ENCODE data around the gene EYA2.

EYA2 gene

GRCh38 chr20:46984405-46984804 lies 89.8 kb downstream of the EYA2 start:
- no peak for DNase-seq

GRCh38 chr20:46985250-46985649 lies 90.6 kb downstream of the EYA2 start:
- no peak for DNase-seq

- DNase-seq, result no peak
Measured at GRCh38 chr20:46985671-46986070, 91.0 kb downstream of the EYA2 start.

GRCh38 chr20:46987001-46987400 lies 92.4 kb downstream of the EYA2 start:
- DNase-seq, result no peak

- peak; percentile 7 to 19 for DNase-seq
Measured at GRCh38 chr20:46990017-46990595, 95.5 kb downstream of the EYA2 start.

- DNase-seq, result no peak
Measured at GRCh38 chr20:46990596-46991104, 96.0 kb downstream of the EYA2 start.

- no peak for DNase-seq
Measured at GRCh38 chr20:46991168-46991567, 96.5 kb downstream of the EYA2 start.

DNA sequence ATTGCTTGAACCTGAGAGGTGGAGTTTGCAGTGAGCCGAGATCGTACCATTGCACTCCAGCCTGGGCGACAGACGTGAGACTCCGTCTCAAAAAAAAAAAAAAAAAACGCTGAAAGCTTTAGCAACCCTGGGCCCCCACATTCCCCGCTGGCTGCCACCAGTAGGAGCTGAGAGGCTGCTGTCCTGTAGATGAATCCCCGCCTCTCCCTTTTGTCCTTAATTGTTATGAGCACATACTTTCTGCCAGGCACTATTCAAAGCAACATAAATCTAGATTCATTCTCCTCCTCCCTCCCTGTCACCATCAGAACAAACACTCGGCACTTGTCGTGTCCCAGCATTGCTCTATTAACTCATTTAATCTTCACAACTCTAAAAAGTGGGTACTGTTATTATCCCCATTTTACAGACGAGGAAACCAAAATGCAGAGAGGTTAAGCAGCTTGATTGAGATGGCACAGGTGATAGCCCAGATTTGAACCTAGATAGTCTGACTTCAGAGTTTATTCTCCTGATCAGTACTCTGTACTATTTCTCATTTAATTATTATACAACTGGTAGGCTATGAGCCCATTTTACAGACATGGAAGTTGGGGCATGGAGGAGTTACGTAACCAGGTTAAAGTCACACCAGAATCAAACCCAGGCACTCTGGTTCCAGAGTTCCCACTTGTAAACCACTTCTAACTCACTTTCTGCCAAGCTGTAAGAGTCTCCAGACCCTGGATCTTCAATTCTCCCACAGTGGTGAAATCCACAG lies 97.4 kb downstream of the EYA2 start:
- DNase-seq, result no peak

DNA sequence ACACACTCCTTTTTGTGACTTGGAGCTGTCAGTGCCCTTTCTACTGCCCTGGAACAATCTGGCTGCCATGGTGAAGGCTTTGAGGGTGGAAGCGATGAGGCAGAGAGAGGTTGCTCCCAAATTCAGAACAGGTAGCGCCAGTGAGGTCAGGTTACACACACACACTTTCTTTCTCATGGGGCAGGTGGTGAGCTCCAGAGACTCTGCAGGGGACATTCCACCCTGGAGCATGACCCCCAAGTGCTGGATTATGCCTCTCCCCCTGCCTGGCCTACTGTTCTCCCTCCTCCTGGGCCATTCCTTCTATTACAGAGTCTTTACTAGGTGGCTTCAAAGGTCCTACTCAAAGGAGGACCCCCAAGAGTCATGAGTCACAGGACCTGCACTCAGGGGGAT lies 98.0 kb downstream of the EYA2 start:
- no peak for DNase-seq

DNA sequence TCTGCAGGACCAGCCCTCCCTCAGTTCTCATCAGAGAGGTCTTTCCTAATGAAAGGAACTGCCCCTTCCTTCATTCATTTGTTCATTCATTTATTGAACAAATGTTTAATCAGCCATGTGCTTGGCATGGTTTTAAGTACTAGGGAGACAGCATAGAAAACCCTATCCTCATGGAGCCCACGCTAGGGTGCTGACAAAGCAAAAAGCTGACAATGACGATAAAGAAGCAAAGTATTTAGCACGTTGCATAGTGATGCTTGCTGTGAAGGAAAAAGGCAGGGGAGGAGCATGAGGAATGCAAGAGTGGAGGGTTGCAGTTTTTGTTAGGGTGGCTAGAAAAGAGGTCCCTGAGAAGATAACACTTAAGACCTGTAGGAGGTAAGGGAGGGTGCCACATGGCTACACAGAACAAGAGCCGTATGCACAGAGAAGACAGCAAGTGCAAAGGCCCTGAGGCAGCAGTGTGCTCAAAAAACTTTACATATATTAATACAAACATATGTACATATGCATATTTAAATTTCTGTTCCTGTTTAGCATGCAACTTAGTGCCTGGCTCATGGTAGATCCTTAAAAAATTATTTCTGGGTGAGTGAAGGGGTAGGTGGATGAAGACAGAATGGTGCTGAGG lies 98.9 kb downstream of the EYA2 start:
- no peak for DNase-seq

DNA sequence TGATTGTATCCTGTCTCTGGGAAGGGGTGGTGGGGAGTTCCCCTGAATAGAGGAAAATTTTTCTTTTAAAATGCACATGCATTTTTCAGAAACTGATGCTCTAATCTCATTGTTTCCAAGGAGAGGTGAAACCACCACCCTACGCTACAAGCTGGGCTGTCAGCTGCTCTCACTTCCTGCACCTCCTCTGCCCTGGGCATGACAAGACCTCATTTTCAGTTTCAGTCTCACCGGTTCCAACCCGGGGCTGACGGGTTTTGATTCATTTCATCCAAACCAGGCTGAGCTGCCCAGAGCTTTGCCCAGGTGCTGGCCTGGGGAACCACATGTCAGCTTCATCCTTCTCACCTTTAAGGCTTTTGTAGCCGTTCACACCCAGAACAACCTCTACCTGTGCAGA lies 99.7 kb downstream of the EYA2 start:
- peak in 1 of 2 donors; percentile 19 for DNase-seq

DNA sequence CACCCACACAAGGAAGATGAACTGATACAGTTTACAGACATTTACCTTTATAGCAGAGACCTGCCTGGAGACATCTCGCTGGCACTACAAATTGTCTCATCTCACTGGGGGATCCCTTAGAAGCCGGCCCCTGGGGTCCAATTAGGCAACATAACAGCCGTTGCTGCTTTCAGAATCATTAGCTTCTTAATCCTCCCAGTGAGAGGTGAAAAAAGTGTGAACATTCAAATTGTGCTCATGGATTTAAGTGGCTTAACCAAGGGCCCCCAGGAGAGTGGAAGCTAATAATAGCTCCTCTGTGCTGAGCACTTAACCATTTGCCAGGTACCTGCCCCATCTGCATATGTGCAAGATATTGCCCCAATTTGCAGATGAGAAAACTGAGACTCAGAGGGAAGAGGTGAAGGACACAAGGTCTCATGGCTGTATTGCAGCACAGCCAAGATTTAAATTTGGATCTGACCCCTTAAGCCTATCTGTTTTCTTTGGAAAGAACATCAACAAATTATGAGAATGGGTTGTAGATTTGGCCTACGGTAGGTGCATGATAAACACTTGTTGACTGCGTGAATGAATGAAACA lies 101.0 kb downstream of the EYA2 start:
- no peak for DNase-seq

DNA sequence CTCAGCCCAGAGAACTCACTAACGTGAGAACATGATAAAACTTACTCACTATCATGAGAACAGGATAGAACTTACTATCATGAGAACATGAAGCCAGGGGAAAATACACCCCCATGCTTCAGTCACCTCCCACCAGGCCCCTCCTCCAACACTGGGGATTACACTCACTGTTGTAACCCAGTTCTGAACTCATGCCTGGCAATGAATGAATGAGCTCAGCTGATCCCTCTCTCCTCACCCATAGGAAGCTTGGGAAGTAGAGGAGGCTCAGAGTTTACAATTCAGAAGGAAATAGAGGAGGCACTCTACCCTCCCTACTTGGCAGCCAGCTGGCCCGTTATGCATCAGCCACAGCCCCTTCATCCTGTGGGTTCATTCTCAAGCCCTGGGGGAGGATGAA lies 102.5 kb downstream of the EYA2 start:
- DNase-seq, result peak in 1 of 2 donors; percentile 30

DNA sequence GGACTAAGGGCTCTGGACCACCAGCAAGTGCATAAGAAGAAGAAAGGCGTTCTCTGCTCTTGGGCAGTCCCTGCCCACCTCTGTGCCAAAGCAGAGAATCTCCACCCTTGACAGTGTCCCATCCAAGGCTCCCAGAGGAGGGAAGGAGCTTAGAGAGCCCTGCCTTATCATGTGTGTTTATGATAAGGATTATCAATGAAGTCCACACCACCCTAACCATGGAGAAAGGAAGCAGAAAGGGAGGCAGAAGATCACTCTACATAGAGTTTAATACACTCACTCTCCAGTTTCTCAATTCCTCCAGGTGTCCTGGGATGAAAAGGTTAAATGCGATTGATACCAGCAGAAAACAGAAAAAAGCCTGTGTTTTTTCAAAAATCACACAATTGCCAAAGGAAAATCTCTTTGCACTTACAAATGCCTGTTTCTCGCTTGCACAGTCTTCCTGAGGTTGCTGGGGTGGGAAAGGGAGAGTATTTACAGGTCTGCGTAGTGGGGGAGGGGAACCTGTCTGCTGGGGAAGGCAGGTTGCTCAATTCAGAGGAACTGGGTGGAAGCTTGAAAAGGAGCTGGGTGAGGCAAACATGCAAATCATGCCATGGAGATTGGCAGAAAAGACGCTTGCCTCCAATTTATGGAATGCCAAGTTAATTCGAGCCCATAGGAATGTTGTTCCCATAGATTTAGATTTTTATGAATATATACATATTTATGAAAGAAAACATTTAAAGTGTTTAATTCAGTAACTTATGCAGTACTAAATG lies 104.0 kb downstream of the EYA2 start:
- DNase-seq, result peak; percentile 9 to 10

- DNase-seq, result no peak
Measured at GRCh38 chr20:46999801-47000465, 105.3 kb downstream of the EYA2 start.

DNA sequence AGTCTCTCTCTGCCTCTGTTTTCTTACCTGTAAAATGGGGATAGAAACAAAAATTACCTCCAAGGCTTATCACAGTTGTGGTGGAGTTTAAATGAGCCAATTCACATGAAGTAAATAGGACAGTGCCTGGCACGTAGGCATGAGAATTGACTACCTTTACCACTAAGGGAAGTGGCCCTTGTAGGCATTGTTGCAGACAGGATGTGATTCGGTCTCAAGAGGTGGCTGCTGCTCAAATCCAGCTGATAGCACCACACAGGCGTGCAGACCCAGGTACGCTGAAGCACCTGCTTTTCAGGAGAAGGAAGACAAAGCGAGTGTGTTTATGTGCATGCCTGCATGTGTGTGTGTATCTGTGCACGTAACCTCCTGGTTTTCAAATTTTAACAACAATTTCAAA lies 108.6 kb downstream of the EYA2 start:
- no peak for DNase-seq

DNA sequence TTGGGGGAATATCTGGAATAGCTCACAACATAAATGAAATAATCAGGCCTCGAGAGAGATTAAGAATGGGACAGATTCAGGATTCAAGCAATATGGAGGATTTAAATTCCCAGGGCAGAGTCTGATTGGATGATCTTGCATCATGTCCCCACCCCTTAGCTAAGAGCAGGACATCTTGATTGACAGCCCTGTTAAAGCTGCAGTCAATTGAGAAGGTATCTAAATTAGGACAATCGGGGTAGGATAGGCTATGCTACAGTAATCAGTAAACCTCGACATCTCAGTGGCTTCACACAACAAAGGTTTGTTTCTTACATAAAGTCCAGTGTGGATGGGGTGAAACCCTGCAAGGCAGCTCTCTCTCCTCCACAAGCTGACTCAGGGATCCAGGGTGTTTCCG lies 109.5 kb downstream of the EYA2 start:
- DNase-seq, result no peak

DNA sequence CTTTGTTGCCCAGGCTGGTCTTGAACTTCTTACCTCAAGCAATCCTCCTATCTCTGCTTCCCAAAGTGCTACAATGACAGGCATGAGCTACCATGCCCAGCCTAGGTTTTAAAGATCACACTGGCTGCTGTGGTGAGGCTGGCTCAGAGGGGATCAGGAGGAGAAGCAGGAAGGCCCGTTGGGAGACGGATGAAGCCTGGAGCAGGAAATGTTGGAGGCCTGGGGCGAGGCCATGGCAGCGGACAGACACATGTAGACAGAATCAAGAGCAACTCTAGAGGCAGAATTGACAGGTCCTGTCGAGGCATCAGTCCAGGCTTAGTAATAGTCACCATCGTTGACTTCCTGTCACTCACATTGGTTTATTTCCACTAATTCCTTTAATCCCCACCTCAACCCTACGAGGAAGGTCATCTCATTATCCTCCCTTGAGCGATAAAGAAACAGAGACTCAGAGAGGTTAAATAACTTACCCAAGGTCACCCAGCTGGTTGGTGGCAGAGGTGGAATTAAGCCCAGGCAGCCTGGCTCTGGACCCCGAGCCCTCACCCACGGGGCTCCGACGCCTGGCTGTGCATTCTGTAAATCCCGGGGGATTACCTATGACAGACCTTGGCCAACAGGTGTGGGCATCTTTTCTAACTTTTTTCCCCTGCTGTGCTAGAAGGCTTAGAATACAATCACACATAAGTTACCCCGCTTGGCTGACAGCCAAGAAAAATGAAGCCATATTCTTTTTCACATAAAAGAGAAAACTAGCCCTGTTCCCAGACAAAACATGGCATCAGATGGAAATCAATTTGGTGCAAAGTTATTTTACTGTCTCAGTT lies 113.4 kb downstream of the EYA2 start:
- no peak for DNase-seq

DNA sequence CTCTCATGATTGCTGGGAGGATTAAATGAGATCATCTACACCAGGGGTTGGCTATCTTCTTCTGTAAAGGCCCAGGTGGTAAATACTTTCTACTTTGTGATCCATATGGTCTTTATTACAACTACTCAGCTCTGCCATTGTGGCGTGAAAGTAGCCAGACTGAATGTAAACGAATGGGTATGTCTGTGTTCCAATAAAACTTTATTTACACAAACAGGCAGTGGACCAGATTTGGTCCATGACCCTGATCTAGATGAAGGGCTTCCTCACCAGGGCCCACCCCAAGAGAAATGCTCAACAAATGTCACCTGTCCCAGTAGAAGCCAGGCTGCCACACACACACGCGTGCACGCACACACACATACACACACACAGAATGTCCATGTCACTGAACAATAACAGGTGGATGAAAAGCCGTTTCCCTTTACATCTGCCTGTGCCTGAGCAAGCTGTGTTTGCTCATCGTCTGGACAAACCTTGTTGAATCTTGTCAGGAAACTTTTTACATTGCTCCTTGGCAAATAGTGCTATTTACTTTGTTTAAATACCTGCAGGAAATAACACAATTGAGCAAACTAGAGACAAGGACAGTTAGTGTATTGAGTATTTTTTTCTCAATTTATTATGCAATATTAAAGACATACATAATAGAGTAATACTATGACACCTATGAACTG lies 114.3 kb downstream of the EYA2 start:
- DNase-seq, result no peak

- DNase-seq, result no peak
Measured at GRCh38 chr20:47009784-47010183, 115.1 kb downstream of the EYA2 start.

DNA sequence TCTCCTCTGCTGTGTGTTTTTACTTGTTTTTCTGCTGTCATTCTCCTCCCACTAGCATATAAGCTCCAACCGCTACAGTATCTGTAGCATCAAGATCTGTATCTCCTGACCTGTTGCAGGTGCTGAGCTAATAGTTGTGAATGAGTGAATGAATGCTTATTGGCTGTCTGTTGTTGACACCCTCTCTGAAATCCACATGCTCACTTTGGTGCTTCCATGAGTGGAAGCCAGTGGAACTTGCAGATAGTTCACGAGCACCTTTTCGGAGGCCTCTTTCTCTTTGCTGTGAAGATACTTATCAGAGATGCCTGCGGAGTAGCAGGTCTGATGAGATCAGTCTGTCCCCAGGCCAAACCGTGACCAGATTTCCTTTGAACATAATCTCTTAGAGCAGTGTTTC lies 117.3 kb downstream of the EYA2 start:
- DNase-seq, result no peak

All from inflammatory macrophage treated with lipopolysaccharide for 1 hour (primary cell).